ENCODE measurements around the gene OR7A10.

GRCh38 chr19:14830702-14831101, 18.0 kb downstream of the OR7A10 start:
- no peak for TF ChIP-seq CTCF (IDR thresholded peaks at IDR 0.05; ENCODE audit: insufficient read depth, low read length, poor library complexity, severe bottlenecking)
- TF ChIP-seq EZH2phosphoT487 (conservative IDR thresholded peaks at IDR 0.05; ENCODE audit: low read length): no peak
